HepG2 (cell line): ENCODE results near the gene CST3. TPM values are rescaled to one million over a fixed set of nuclear protein-coding genes. Genes with fewer than 3 reads are reported as not detected.

Source experiments
- CEBPG ChIP-seq: IDR thresholded peaks from 2 replicates; pipeline ENCODE4 v1.6.1; 2016
- CREB1 ChIP-seq, 2 experiments: fragments of 450-650 bp in 1 of 2; IDR thresholded peaks; 2 replicates each; pipeline ENCODE4 v1.6.1; 2016 to 2017; ENCODE audit warnings: control low read depth in 1 of 2, mild to moderate bottlenecking in 1 of 2, missing compliant biosample characterization in 1 of 2, missing genetic modification characterization in 1 of 2
- FOSL1 ChIP-seq: sonication (generic); formaldehyde crosslinking; IDR thresholded peaks from 2 replicates; pipeline ENCODE4 v1.9.0; 2021; ENCODE audit warnings: missing genetic modification reagents, borderline replicate concordance
- FOXP1 ChIP-seq, 2 experiments: fragments of 450-650 bp in 1 of 2; IDR thresholded peaks; 2 replicates each; pipeline ENCODE4 v1.6.1; 2017 to 2018; ENCODE audit warnings: antibody characterized with exemption in 1 of 2
- HDAC2 ChIP-seq: sonication (generic); formaldehyde crosslinking; IDR thresholded peaks from 2 replicates; pipeline ENCODE4 v1.4.0; 2020; ENCODE audit warnings: missing genetic modification reagents
- HHEX ChIP-seq: IDR thresholded peaks from 2 replicates; pipeline ENCODE4 v1.6.1; 2016; ENCODE audit warnings: control low read depth
- MAFG ChIP-seq: sonication (generic); formaldehyde crosslinking; IDR thresholded peaks from 2 replicates; pipeline ENCODE4 v1.5.1; 2020; ENCODE audit warnings: mild to moderate bottlenecking, missing genetic modification reagents
- NCOR1 ChIP-seq: fragments of 200-600 bp; sonication (generic); IDR thresholded peaks from 2 replicates; pipeline ENCODE4 v1.7.0; 2017; ENCODE audit warnings: antibody characterized with exemption, low read length, borderline replicate concordance
- NR2F6 ChIP-seq, 2 experiments: IDR thresholded peaks; 2 replicates each; pipeline ENCODE4 v1.6.1; 2016; ENCODE audit warnings: antibody characterized with exemption in 1 of 2, mild to moderate bottlenecking in 1 of 2
- PTBP1 ChIP-seq: fragments of 200-400 bp; formaldehyde crosslinking; IDR thresholded peaks from 2 replicates; pipeline ENCODE4 v1.6.1; 2018; ENCODE audit warnings: low read length, low read depth; ENCODE audit not compliant: poor library complexity, severe bottlenecking
- RBM39 ChIP-seq: fragments of 200-400 bp; formaldehyde crosslinking; IDR thresholded peaks from one replicate; pipeline ENCODE4 v1.6.1; 2018; ENCODE audit warnings: antibody characterized with exemption, mild to moderate bottlenecking, low read depth, low read length; ENCODE audit not compliant: poor library complexity, severe bottlenecking
- REL ChIP-seq: sonication (generic); formaldehyde crosslinking; conservative IDR thresholded peaks from 2 replicates; pipeline ENCODE4 v1.8.0; 2022; ENCODE audit warnings: mild to moderate bottlenecking, missing genetic modification reagents, moderate library complexity
- TBX2 ChIP-seq: sonication (generic); formaldehyde crosslinking; IDR thresholded peaks from 2 replicates; pipeline ENCODE4 v1.5.0; 2020; ENCODE audit warnings: missing genetic modification reagents, mild to moderate bottlenecking, borderline replicate concordance
- ZNF10 ChIP-seq: sonication (generic); formaldehyde crosslinking; IDR thresholded peaks from 2 replicates; pipeline ENCODE4 v1.4.0; 2020; ENCODE audit warnings: mild to moderate bottlenecking, low read depth, missing genetic modification reagents, borderline replicate concordance
- ZNF207 ChIP-seq: fragments of 450-650 bp; IDR thresholded peaks from 2 replicates; pipeline ENCODE4 v1.6.1; 2016; ENCODE audit warnings: antibody characterized with exemption, borderline replicate concordance
- ZNF251 ChIP-seq: sonication (generic); formaldehyde crosslinking; IDR thresholded peaks from 2 replicates; pipeline ENCODE4 v1.9.0; 2021; ENCODE audit warnings: mild to moderate bottlenecking, missing genetic modification reagents
- ZNF563 ChIP-seq: sonication (generic); formaldehyde crosslinking; IDR thresholded peaks from 2 replicates; pipeline ENCODE4 v1.8.0; 2022; ENCODE audit warnings: mild to moderate bottlenecking, moderate library complexity, missing genetic modification reagents
- ZNF644 ChIP-seq: IDR thresholded peaks from 2 replicates; pipeline ENCODE4 v1.6.1; 2016; ENCODE audit warnings: low read depth
- ZNF703 ChIP-seq: sonication (generic); formaldehyde crosslinking; IDR thresholded peaks from 2 replicates; pipeline ENCODE4 v1.5.1; 2020; ENCODE audit warnings: missing genetic modification reagents, mild to moderate bottlenecking, moderate library complexity, borderline replicate concordance
- ZNF747 ChIP-seq: sonication (generic); formaldehyde crosslinking; IDR thresholded peaks from 2 replicates; pipeline ENCODE4 v1.8.1; 2023; ENCODE audit warnings: missing genetic modification reagents, mild to moderate bottlenecking, borderline replicate concordance
- polyA plus RNA-seq, 8 experiments: library from polyadenylated mRNA; depleted of rRNA in 3 of 8; stranded (reverse) in 7 of 8; unstranded in 1 of 8; fragments of >200 nt; fragmentation: Illumina TruSeq in 4 of 8; extraction: Trizol in 4 of 8; gene quantifications; 2 replicates each; pipeline versions ENCODE4 v1.2.1 to v1.2.3, GENCODE V29; 2011 to 2016; ENCODE audit warnings: low read depth in 4 of 8, missing spikeins in 1 of 8, mixed read lengths in 1 of 8; ENCODE audit not compliant: insufficient read depth in 1 of 8
- total RNA-seq, 5 experiments: library from RNA; depleted of rRNA; stranded (reverse); fragments of >200 nt; fragmentation: Illumina TruSeq; extraction: Trizol; gene quantifications; 2 replicates each; pipeline ENCODE4 v1.2.3, GENCODE V29; 2016; ENCODE audit warnings: low read depth in 1 of 5
- TF ChIP-seq, protein P1 (sequence below): sonication (generic); formaldehyde crosslinking; IDR thresholded peaks from 2 replicates; pipeline ENCODE4 v1.4.0; 2020; ENCODE audit warnings: missing genetic modification reagents
- TF ChIP-seq, protein P2 (sequence below): sonication (generic); formaldehyde crosslinking; IDR thresholded peaks from 2 replicates; pipeline ENCODE4 v1.4.0; 2020; ENCODE audit warnings: missing genetic modification reagents
- TF ChIP-seq, protein P3 (sequence below): fragments of 450-650 bp; IDR thresholded peaks from 2 replicates; pipeline ENCODE4 v1.6.1; 2016
- TF ChIP-seq, protein P4 (sequence below): sonication (generic); formaldehyde crosslinking; IDR thresholded peaks from 2 replicates; pipeline ENCODE4 v1.4.0; 2020; ENCODE audit warnings: mild to moderate bottlenecking, missing genetic modification reagents
- TF ChIP-seq, protein P5 (sequence below), 2 experiments: fragments of 450-650 bp in 1 of 2; sonication (generic) in 1 of 2; formaldehyde crosslinking; IDR thresholded peaks; 2 replicates each; pipeline versions ENCODE4 v1.5.0 to v1.8.0; 2020 to 2022; ENCODE audit warnings: mild to moderate bottlenecking in 1 of 2, missing genetic modification reagents in 1 of 2

Gene CST3
- total and polyA plus RNA-seq, 2 of the 13 experiments (the other 11 are each of a cell fraction or from before 2014, with no cell fraction given): 690 to 1,005 TPM

- TF ChIP-seq NR2F6 (IDR thresholded peaks at IDR 0.05) (no peak), NR2F6 (CRISPR knock-in tag; IDR thresholded peaks at IDR 0.05) (0 out of 2 replicates have a peak, but pooled peaks have one; percentile 21), HDAC2 (CRISPR knock-in tag) (0 out of 2 replicates have a peak, but pooled peaks have one; percentile 2), NCOR1 (no peak), FOSL1 (CRISPR knock-in tag) (no peak), FOXP1 (IDR thresholded peaks at IDR 0.05) (0 out of 2 replicates have a peak, but pooled peaks have one; percentile 25), FOXP1 (CRISPR knock-in tag; IDR thresholded peaks at IDR 0.05) (no peak), ZNF563 (CRISPR knock-in tag) (no peak; the same call in 1 of the 2 replicates), REL (peak; percentile 61; the same call in 1 of the 2 replicates), PTBP1 (no peak), ZNF207 (peak; percentile 75; the same call in 1 of the 2 replicates), ZNF10 (CRISPR knock-in tag) (peak; percentile 90; the same call in 1 of the 2 replicates), CEBPG (CRISPR knock-in tag) (peak; percentile 60), TBX2 (CRISPR knock-in tag) (no peak), MAFG (CRISPR knock-in tag) (no peak), RBM39 (no peak), ZNF251 (CRISPR knock-in tag) (no peak), HHEX (CRISPR knock-in tag) (no peak), CREB1 (IDR thresholded peaks at IDR 0.05) (no peak), CREB1 (CRISPR knock-in tag; IDR thresholded peaks at IDR 0.05) (no peak), ZNF644 (CRISPR knock-in tag) (no peak), ZNF703 (CRISPR knock-in tag) (no peak), ZNF747 (no peak)
- TF ChIP-seq, protein P1, sequence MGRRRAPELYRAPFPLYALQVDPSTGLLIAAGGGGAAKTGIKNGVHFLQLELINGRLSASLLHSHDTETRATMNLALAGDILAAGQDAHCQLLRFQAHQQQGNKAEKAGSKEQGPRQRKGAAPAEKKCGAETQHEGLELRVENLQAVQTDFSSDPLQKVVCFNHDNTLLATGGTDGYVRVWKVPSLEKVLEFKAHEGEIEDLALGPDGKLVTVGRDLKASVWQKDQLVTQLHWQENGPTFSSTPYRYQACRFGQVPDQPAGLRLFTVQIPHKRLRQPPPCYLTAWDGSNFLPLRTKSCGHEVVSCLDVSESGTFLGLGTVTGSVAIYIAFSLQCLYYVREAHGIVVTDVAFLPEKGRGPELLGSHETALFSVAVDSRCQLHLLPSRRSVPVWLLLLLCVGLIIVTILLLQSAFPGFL: no peak
- TF ChIP-seq, protein P2, sequence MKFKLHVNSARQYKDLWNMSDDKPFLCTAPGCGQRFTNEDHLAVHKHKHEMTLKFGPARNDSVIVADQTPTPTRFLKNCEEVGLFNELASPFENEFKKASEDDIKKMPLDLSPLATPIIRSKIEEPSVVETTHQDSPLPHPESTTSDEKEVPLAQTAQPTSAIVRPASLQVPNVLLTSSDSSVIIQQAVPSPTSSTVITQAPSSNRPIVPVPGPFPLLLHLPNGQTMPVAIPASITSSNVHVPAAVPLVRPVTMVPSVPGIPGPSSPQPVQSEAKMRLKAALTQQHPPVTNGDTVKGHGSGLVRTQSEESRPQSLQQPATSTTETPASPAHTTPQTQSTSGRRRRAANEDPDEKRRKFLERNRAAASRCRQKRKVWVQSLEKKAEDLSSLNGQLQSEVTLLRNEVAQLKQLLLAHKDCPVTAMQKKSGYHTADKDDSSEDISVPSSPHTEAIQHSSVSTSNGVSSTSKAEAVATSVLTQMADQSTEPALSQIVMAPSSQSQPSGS: no peak
- TF ChIP-seq, protein P3, sequence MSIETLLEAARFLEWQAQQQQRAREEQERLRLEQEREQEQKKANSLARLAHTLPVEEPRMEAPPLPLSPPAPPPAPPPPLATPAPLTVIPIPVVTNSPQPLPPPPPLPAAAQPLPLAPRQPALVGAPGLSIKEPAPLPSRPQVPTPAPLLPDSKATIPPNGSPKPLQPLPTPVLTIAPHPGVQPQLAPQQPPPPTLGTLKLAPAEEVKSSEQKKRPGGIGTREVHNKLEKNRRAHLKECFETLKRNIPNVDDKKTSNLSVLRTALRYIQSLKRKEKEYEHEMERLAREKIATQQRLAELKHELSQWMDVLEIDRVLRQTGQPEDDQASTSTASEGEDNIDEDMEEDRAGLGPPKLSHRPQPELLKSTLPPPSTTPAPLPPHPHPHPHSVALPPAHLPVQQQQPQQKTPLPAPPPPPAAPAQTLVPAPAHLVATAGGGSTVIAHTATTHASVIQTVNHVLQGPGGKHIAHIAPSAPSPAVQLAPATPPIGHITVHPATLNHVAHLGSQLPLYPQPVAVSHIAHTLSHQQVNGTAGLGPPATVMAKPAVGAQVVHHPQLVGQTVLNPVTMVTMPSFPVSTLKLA: peak; percentile 80
- TF ChIP-seq, protein P4, sequence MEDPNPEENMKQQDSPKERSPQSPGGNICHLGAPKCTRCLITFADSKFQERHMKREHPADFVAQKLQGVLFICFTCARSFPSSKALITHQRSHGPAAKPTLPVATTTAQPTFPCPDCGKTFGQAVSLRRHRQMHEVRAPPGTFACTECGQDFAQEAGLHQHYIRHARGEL (CRISPR knock-in tag): no peak
- TF ChIP-seq, protein P5, sequence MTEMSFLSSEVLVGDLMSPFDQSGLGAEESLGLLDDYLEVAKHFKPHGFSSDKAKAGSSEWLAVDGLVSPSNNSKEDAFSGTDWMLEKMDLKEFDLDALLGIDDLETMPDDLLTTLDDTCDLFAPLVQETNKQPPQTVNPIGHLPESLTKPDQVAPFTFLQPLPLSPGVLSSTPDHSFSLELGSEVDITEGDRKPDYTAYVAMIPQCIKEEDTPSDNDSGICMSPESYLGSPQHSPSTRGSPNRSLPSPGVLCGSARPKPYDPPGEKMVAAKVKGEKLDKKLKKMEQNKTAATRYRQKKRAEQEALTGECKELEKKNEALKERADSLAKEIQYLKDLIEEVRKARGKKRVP (CRISPR knock-in tag; IDR thresholded peaks at IDR 0.05): peak in 1 of 2 experiments; percentile 60; a peak in 2 of 4 replicates
Measured at GRCh38 chr20:23634985-23635767, 2.6 kb downstream of the CST3 start (continued).
